ENCODE results near the gene CFL1. TPM values are rescaled to one million over a fixed set of nuclear protein-coding genes. Genes with fewer than 3 reads are reported as not detected.
"Not testable (repeated sequence)": the region's sequence is repeated elsewhere in the genome, so short reads cannot be mapped to it uniquely, and the experiment has no call there.

CFL1 gene
- total and polyA plus RNA-seq, 2 experiments from 2014 or later, result 974 to 2,660 TPM

DNA sequence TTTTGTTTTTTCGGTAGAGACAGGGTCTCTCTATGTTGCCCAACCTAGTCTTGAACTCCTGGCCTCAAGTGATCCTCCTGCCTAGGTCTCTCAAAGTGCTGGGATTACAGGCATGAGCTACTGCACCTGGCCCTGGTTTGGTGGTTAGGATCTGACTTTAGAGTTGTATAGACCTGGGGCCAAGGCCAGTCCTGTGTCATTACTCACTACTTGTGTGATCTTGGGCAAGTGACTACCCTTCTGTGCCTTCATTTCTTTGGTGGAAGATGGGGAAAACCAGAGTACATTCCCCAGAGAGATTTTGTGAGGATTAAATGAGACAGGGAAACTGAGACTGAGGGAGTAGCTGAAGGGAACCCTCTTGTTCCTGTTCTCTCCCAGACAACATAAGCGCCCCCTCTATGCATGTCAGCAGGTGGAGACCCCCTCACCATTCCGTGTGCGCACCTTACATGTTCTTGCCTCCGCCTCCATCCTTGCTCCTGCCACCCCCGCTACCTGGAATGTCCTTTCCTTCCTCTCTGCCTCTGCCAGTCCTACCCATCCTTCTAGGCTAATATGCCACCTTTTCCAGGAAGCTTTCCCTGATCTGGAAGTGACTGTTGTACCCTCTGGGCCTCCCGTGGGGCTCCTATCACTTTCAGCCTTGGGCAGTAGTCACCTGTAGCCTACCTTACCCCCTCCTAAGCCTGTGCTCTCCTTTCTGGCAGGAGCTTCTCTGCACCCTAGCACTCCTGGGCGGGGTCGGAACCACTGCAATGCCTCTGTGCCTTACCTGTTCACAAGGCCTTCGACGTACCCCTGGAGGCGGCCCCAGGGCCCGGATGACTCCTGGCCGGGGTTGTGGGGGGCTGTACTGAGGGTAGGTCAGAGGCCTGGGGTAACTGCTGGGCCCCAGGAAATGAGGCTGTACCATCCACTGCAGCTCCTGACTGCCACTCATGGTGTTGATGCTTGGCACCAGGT is 38.3 kb upstream of the CFL1 start:
- peaks cover 60% of the 10 kb centered on the region for H3K27me3 ChIP-seq
- no peak for DNase-seq (ENCODE audit: low read depth in 1 of 2, low spot score in 1 of 2)
- TF ChIP-seq, protein P1, sequence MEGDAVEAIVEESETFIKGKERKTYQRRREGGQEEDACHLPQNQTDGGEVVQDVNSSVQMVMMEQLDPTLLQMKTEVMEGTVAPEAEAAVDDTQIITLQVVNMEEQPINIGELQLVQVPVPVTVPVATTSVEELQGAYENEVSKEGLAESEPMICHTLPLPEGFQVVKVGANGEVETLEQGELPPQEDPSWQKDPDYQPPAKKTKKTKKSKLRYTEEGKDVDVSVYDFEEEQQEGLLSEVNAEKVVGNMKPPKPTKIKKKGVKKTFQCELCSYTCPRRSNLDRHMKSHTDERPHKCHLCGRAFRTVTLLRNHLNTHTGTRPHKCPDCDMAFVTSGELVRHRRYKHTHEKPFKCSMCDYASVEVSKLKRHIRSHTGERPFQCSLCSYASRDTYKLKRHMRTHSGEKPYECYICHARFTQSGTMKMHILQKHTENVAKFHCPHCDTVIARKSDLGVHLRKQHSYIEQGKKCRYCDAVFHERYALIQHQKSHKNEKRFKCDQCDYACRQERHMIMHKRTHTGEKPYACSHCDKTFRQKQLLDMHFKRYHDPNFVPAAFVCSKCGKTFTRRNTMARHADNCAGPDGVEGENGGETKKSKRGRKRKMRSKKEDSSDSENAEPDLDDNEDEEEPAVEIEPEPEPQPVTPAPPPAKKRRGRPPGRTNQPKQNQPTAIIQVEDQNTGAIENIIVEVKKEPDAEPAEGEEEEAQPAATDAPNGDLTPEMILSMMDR (IDR thresholded peaks at IDR 0.05; ENCODE audit: low read depth, low read length), result no peak
- H3K4me3 ChIP-seq, result no peak overlapping the region
- no peaks in the 10 kb centered on the region for H3K36me3 ChIP-seq
- H3K27ac ChIP-seq, result no peak overlapping the region
- peaks cover 12% of the 10 kb centered on the region for H3K4me1 ChIP-seq (ENCODE audit: low read depth)
- H3K9me3 ChIP-seq (ENCODE audit: low read depth), result no peaks in the 10 kb centered on the region

DNA sequence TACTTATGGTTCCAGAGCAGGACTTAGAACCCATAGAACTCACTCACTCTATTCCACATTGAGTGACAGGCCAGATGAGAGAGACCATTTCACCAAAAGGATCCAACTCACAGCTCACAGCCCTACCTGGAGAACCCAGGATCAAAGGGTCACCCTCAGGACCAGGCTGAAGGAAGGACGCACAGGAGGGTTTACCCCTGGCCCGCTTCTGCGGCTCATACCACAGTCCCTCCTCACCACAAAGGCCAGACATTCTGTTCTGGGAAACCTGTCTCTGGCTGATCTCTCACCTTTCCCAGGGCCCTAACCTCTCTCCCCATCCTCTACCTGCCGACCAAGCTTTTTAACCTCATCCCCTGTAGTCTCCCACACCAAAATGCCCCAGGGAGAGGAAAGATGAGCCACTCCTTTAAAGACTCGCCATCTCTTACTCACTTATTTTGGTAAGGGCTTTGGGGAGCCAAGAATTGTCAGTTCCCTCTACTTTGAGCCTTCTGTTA is 37.6 kb upstream of the CFL1 start:
- TF ChIP-seq, protein P1 (IDR thresholded peaks at IDR 0.05; ENCODE audit: low read depth, low read length), result no peak
- Histone ChIP-seq H3K36me3 (no peaks in the 10 kb centered on the region), H3K27ac (no peak overlapping the region), H3K4me3 (no peak overlapping the region), H3K9me3 (ENCODE audit: low read depth) (no peaks in the 10 kb centered on the region), H3K27me3 (peaks cover 52% of the 10 kb centered on the region), H3K4me1 (ENCODE audit: low read depth) (peaks cover 12% of the 10 kb centered on the region)
- no peak for DNase-seq (ENCODE audit: low read depth in 1 of 2, low spot score in 1 of 2)

DNA sequence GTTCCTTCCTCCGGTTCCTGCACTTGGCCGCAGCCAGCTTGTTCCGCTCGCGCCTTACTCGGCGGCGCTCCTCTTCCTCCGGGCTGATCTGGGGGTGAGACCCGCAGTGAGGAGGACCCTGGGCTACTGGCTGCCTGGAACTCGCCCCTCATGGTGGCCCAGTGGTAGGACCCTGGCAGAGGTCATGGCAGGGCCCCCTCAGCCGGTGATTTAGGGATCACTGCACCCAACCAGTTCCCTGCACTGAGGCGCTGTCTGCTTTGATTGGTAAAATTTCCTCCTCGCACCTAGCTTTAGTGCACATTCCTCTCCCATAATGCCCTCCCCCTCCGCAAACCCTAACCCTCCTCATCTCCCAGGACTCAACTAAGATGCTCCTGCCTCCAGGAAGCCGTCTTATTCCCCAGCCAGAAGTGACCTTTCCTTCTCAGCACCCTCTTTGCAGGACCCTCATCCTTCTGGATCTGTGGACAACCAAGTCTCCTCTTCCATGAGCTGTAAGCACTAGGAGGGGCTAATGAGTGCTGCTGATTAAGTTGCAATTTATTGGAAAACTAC is 36.1 kb upstream of the CFL1 start:
- no peaks in the 10 kb centered on the region for H3K9me3 ChIP-seq (ENCODE audit: low read depth)
- TF ChIP-seq, protein P1 (IDR thresholded peaks at IDR 0.05; ENCODE audit: low read depth, low read length), result no peak
- H3K4me3 ChIP-seq, result no peak overlapping the region
- H3K27me3 ChIP-seq, result peaks cover 38% of the 10 kb centered on the region
- no peak overlapping the region for H3K27ac ChIP-seq
- H3K4me1 ChIP-seq (ENCODE audit: low read depth), result peaks cover 22% of the 10 kb centered on the region
- no peak for DNase-seq (ENCODE audit: low read depth in 1 of 2, low spot score in 1 of 2)
- no peaks in the 10 kb centered on the region for H3K36me3 ChIP-seq

DNA sequence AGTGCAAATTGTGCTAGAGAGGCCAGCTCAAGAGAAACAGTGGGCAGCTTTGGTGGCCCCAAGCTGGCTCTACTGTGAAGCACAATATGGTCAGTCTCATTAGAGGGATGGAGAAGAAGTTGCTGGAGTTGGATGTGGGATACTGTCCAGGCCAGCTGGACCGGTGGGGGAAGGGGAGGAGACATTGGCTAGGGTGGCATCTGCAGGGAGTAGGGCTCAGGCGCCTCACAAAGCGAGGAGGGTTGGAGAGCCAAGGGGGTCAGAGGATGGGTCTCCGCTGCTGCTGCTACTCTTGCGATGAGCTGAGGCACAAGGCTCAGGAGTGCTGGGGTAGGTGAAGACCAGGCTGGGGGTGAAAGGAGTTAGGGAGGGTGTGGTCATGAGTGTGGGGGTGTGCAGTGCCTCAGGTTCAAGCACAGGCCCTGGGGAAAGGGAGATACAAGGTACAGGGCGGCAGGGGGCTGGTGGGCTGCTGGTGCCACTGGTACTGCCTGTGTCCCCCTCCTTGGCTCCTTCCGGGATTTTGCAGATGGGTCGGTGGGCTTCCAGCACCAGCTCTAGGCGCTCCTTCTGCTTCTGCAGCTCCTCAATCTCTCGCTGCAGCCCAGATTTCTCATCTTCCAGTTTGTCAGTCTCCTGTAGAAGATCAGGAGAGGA is 34.8 kb upstream of the CFL1 start:
- no peak for DNase-seq (ENCODE audit: low read depth in 1 of 2, low spot score in 1 of 2)
- H3K27me3 ChIP-seq, result peaks cover 25% of the 10 kb centered on the region
- TF ChIP-seq, protein P1 (IDR thresholded peaks at IDR 0.05; ENCODE audit: low read depth, low read length), result no peak
- H3K4me1 ChIP-seq (ENCODE audit: low read depth), result peaks cover 23% of the 10 kb centered on the region
- H3K9me3 ChIP-seq (ENCODE audit: low read depth), result no peaks in the 10 kb centered on the region
- H3K27ac ChIP-seq, result peak overlapping the region; percentile 76
- H3K4me3 ChIP-seq, result no peak overlapping the region
- no peaks in the 10 kb centered on the region for H3K36me3 ChIP-seq

DNA sequence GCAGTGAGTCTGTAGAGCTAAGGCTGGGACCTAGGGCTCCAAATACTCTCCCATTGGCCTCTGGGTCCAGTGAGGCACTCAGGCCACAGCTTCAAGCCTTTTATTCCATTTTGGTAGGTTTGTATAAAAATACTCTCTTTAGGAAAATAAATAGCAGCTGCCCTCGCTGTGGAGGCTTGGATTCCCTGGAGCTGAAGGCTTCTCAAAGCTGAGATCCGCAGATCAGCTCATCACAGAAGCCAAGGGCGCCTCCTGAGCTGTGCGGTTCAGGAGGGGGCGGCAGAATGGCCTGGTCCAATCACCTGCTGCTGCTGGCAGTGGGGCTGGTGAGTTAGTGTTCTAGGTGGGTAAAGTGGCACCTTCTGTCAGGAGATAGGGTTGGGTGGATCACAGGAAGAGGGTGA is 34.2 kb upstream of the CFL1 start:
- not testable (repeated sequence) for H3K9me3 ChIP-seq (ENCODE audit: low read depth); H3K36me3 ChIP-seq; DNase-seq (ENCODE audit: low read depth in 1 of 2, low spot score in 1 of 2)
- peak overlapping the region; percentile 76 for H3K27ac ChIP-seq
- peaks cover 18% of the 10 kb centered on the region for H3K27me3 ChIP-seq
- H3K4me1 ChIP-seq (ENCODE audit: low read depth), result peaks cover 23% of the 10 kb centered on the region
- H3K4me3 ChIP-seq, result peak overlapping the region; percentile 57

Data from cardiac muscle cell (in vitro differentiated cells and primary cell).